Measurements from ENCODE around the gene RAB3GAP1. TPM values are rescaled to one million over a fixed set of nuclear protein-coding genes. Genes with fewer than 3 reads are reported as not detected.

RAB3GAP1 gene
- total RNA-seq, 2 experiments from 2014 or later = 40.2 to 63.6 TPM

- CTCF ChIA-PET (ENCODE audit: unreplicated experiment) = no interaction called here
- no peak for TF ChIP-seq EZH2phosphoT487 (IDR thresholded peaks at IDR 0.05; ENCODE audit: borderline replicate concordance, low read depth, low read length)
- TF ChIP-seq CTCF (conservative IDR thresholded peaks at IDR 0.05; ENCODE audit: low read length) = no peak
- BruUV-seq (replicated peaks) = no TSS peak
These were observed 14.3 kb upstream of the RAB3GAP1 start for GRCh38 chr2:135037831-135038230.

GRCh38 chr2:135043345-135043744, 8.7 kb upstream of the RAB3GAP1 start:
- Histone ChIP-seq H3K9me2 (ENCODE audit: insufficient read depth, low read length) (no peaks in the 10 kb centered on the region), H4K20me1 (ENCODE audit: insufficient read depth, low read length) (no peaks in the 10 kb centered on the region), H3K79me2 (ENCODE audit: insufficient read depth, low read depth, low read length) (no peaks in the 10 kb centered on the region), H3K4me3 (ENCODE audit: low read depth, low read length, poor library complexity, severe bottlenecking) (no peak overlapping the region), H3K4me2 (ENCODE audit: low read length) (no peak overlapping the region), H3K36me3 (ENCODE audit: insufficient read depth, low read length) (no peaks in the 10 kb centered on the region), H2AFZ (ENCODE audit: low read length) (no peak overlapping the region), H3K4me1 (ENCODE audit: insufficient read depth, low read length, poor library complexity, severe bottlenecking) (no peaks in the 10 kb centered on the region), H3K9me3 (ENCODE audit: low read length) (no peaks in the 10 kb centered on the region), H3K27ac (ENCODE audit: low read depth, low read length, poor library complexity, severe bottlenecking) (no peak overlapping the region)
- intact Hi-C loops (cut with micrococcal nuclease; ENCODE audit: unreplicated experiment) = no loop called here
- no TSS peak for BruUV-seq (replicated peaks)
- DNase-seq (ENCODE audit: low spot score) = peak; percentile 19
- POLR2A ChIA-PET = interaction anchor here (1.0 kb wide), 1 partner anchor 22 kb away, joined by 3 read pairs; no protein-coding TSS in a partner anchor
- TF ChIP-seq CTCF (conservative IDR thresholded peaks at IDR 0.05; ENCODE audit: low read length) = peak; percentile 85
- TF ChIP-seq EZH2phosphoT487 (IDR thresholded peaks at IDR 0.05; ENCODE audit: borderline replicate concordance, low read depth, low read length) = no peak
- CTCF ChIA-PET (ENCODE audit: unreplicated experiment) = no interaction called here

More at GRCh38 chr2:135037831-135038230, 14.3 kb upstream of the RAB3GAP1 start:
- no peaks in the 10 kb centered on the region for H3K79me2 ChIP-seq (ENCODE audit: insufficient read depth, low read depth, low read length)
- DNase-seq (ENCODE audit: low spot score) = no peak
- no peaks in the 10 kb centered on the region for H3K9me2 ChIP-seq (ENCODE audit: insufficient read depth, low read length)
- no peak overlapping the region for H3K27ac ChIP-seq (ENCODE audit: low read depth, low read length, poor library complexity, severe bottlenecking)
- no peaks in the 10 kb centered on the region for H3K4me1 ChIP-seq (ENCODE audit: insufficient read depth, low read length, poor library complexity, severe bottlenecking)
- POLR2A ChIA-PET = no interaction called here
- no peaks in the 10 kb centered on the region for H3K9me3 ChIP-seq (ENCODE audit: low read length)
- H3K4me3 ChIP-seq (ENCODE audit: low read depth, low read length, poor library complexity, severe bottlenecking) = no peak overlapping the region
- H3K36me3 ChIP-seq (ENCODE audit: insufficient read depth, low read length) = no peaks in the 10 kb centered on the region
- H3K4me2 ChIP-seq (ENCODE audit: low read length) = no peak overlapping the region
- no peak overlapping the region for H2AFZ ChIP-seq (ENCODE audit: low read length)
- no peaks in the 10 kb centered on the region for H4K20me1 ChIP-seq (ENCODE audit: insufficient read depth, low read length)
- intact Hi-C loops (cut with micrococcal nuclease; ENCODE audit: unreplicated experiment) = no loop called here

- no peak for TF ChIP-seq EZH2phosphoT487 (IDR thresholded peaks at IDR 0.05; ENCODE audit: borderline replicate concordance, low read depth, low read length)
- H3K79me2 ChIP-seq (ENCODE audit: insufficient read depth, low read depth, low read length) = peaks cover 2% of the 10 kb centered on the region; the same call in 1 of the 2 replicates
- CTCF ChIA-PET (ENCODE audit: unreplicated experiment) = no interaction called here
These were observed 4.8 kb upstream of the RAB3GAP1 start, which contains the start of gene MAP3K19 for GRCh38 chr2:135047300-135047699. TSS of gene MAP3K19 (minus strand) at chr2:135047447. CDS start at chr2:135024647, 22,800 bp downstream.

More at GRCh38 chr2:135047300-135047699, 4.8 kb upstream of the RAB3GAP1 start, which contains the start of gene MAP3K19:
- H3K4me3 ChIP-seq (ENCODE audit: low read depth, low read length, poor library complexity, severe bottlenecking) = no peak within 1 kb of the TSS
- H3K36me3 ChIP-seq (ENCODE audit: insufficient read depth, low read length) = no peaks in the 10 kb centered on the region
- no peaks in the 10 kb centered on the region for H3K9me3 ChIP-seq (ENCODE audit: low read length)
- no peaks in the 10 kb centered on the region for H3K9me2 ChIP-seq (ENCODE audit: insufficient read depth, low read length)
- intact Hi-C loops (cut with micrococcal nuclease; ENCODE audit: unreplicated experiment) = no loop called here
- POLR2A ChIA-PET = interaction anchor here (0.6 kb wide), 1 partner anchor 544 kb away, joined by 3 read pairs; no protein-coding TSS in a partner anchor
- H4K20me1 ChIP-seq (ENCODE audit: insufficient read depth, low read length) = no peaks in the 10 kb centered on the region
- H3K27ac ChIP-seq (ENCODE audit: low read depth, low read length, poor library complexity, severe bottlenecking) = no peak within 1 kb of the TSS
- no TSS peak for BruUV-seq (replicated peaks)
- no peak within 1 kb of the TSS for H3K4me2 ChIP-seq (ENCODE audit: low read length)
- no peak within 1 kb of the TSS for H2AFZ ChIP-seq (ENCODE audit: low read length)
- H3K4me1 ChIP-seq (ENCODE audit: insufficient read depth, low read length, poor library complexity, severe bottlenecking) = peaks cover 3% of the 10 kb centered on the region
- DNase-seq (ENCODE audit: low spot score) = no peak
